ENCODE data around the gene TTC36.
"Not testable (repeated sequence)": the region's sequence is repeated elsewhere in the genome, so short reads cannot be mapped to it uniquely, and the experiment has no call there.

TTC36 gene

GRCh38 chr11:118527109-118527508 lies at the start of gene TTC36:
TTC36 (plus strand) TSS chr11:118527474; CDS start chr11:118527495, 21 bp downstream.
- no peak for DNase-seq (ENCODE audit: low spot score)

GRCh38 chr11:118481238-118481637 lies 46.0 kb upstream of the TTC36 start:
- not testable (repeated sequence) for DNase-seq (ENCODE audit: low spot score)

DNA sequence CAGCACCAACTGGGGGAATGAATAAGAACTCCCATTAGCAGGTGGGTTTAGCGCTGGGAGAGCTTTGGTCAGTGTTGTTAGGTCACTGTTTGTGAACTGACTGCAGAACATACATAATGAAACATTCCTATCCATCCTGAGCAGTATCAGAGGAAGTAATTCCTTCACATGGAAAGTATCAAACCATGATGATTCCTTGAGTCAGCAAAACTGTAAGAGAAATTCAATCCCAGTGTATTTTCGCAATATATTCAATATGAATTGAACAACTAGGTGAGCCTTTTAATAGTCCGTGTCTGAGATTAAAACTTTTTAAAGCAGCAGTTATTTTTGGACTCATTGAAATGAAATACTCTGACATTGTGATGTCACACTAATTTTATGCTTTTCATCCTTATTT lies 42.9 kb upstream of the TTC36 start:
- DNase-seq (ENCODE audit: low spot score): no peak

DNA sequence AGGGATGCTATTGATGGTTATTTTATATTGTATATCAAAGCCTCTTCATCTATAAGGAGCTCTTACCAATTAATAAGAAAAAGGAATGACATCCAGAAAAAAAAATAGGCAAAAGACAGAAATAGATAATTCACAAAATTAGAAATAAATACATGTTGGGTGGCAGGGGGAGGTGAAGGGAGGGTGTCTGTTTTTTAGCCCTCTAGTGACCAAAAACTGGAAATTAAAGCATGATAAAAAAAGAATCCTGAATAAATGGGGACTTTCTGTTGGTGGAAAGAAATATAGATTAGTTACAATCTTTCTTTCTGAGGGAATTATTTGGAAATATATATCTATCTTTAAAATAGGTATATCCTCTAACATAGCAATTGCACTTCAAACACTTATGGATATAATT lies 42.0 kb upstream of the TTC36 start:
- no peak for DNase-seq (ENCODE audit: low spot score)

DNA sequence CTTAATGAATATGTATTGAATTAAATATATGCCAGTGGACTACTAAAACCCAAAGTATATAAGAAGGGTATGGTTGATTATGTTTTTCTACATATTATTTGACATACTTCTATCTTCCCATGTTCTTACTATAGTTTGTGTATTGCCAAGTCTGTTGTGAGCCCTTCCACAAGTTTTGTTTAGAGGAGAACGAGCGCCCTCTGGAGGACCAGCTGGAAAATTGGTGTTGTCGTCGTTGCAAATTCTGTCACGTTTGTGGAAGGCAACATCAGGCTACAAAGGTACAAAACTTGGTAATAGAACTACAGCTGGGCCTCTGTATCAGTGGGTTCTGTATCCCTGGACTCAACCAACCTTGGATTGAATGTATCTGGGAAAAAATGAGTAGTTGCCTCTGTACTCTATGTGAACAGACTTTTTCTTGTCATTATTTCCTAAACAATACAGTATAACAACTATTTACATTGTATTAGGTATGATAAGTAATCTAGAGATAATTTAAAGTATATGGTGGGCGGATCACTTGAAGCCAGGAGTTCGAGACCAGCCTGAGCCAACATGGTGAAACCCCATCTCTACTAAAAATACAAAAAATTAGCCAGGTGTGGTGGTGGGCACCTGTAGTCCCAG lies 38.7 kb upstream of the TTC36 start:
- DNase-seq (ENCODE audit: low spot score): peak; percentile 80

DNA sequence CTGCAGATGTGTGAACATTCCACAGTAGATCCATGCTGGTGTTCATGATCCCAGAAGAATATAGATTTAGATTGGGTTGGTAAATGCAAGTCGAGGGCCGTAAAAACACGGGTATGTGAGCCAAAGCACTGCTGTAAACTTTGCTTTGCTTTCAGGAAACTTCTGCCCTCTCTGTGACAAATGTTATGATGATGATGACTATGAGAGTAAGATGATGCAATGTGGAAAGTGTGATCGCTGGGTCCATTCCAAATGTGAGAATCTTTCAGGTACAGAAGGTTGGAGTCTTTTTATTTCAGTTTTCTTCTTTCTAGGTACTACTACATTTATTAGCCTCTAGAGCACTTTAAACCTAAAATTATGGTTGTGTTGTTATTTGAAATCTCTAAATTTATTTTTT lies 36.2 kb upstream of the TTC36 start:
- DNase-seq (ENCODE audit: low spot score): no peak

- no peak for DNase-seq (ENCODE audit: low spot score)
Measured at GRCh38 chr11:118497831-118498230, 29.4 kb upstream of the TTC36 start.

GRCh38 chr11:118503216-118503615 lies 24.1 kb upstream of the TTC36 start:
- DNase-seq (ENCODE audit: low spot score): no peak

DNA sequence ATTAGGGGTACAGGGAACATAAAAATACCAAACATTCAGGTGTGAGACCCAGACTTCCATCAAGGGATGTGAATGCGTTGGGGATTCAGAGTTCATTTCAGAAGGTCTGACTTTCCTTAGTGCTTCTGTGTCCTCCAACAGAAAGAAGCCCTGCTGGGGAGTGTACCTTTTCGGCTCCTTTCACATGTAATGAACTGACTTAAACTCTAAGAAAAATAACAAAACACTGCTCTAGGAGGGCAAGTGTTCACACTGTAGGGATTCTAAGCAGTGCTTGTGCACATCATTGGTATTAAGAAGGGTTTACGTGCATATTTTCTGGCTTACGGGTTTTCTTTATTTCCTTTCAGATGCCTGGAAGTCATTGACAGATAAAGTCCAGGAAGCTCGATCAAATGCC lies 15.7 kb upstream of the TTC36 start:
- DNase-seq (ENCODE audit: low spot score): no peak

DNA sequence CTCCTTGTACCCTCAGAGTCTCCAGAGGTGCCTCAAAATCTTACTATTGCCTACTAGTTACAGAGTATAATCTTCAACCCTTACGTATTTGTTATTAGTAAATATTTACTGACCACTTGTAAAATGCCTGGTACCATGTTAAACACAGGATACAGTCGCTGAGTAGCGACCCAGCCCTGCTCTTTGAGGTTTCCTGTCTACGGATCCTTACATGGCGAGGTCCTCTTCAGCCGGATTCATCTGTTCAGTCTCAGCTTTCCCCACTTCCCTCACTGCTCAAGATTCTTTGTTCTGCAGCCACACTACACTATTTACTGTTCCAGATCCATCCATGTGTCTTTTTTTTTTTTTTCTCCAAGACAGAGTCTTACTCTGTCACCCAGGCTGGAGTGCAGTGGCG lies 13.2 kb upstream of the TTC36 start:
- DNase-seq (ENCODE audit: low spot score): no peak

DNA sequence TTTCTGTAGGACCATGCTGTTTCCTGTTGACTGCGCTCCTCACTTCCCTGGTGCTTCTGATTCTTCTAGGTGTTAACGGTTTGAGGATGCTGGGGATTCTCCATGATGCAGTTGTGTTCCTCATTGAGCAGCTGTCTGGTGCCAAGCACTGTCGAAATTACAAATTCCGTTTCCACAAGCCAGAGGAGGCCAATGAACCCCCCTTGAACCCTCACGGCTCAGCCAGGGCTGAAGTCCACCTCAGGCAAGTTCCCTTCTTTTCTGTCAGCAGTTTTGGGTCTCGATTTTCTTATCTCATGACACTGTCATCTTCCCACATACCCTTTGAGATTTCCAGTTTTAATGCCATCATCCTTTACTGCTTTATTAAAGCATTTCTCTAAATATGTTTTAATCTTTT lies 7.7 kb upstream of the TTC36 start:
- no peak for DNase-seq (ENCODE audit: low spot score)

DNA sequence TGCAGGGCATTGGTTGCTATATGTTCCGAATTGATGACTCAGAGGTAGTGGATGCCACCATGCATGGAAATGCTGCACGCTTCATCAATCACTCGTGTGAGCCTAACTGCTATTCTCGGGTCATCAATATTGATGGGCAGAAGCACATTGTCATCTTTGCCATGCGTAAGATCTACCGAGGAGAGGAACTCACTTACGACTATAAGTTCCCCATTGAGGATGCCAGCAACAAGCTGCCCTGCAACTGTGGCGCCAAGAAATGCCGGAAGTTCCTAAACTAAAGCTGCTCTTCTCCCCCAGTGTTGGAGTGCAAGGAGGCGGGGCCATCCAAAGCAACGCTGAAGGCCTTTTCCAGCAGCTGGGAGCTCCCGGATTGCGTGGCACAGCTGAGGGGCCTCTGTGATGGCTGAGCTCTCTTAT lies 5.4 kb upstream of the TTC36 start:
- no peak for DNase-seq (ENCODE audit: low spot score)

DNA sequence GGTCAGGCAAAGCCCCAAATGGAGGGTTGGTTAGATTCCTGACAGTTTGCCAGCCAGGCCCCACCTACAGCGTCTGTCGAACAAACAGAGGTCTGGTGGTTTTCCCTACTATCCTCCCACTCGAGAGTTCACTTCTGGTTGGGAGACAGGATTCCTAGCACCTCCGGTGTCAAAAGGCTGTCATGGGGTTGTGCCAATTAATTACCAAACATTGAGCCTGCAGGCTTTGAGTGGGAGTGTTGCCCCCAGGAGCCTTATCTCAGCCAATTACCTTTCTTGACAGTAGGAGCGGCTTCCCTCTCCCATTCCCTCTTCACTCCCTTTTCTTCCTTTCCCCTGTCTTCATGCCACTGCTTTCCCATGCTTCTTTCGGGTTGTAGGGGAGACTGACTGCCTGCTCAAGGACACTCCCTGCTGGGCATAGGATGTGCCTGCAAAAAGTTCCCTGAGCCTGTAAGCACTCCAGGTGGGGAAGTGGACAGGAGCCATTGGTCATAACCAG lies 4.7 kb upstream of the TTC36 start:
- DNase-seq (ENCODE audit: low spot score): no peak

DNA sequence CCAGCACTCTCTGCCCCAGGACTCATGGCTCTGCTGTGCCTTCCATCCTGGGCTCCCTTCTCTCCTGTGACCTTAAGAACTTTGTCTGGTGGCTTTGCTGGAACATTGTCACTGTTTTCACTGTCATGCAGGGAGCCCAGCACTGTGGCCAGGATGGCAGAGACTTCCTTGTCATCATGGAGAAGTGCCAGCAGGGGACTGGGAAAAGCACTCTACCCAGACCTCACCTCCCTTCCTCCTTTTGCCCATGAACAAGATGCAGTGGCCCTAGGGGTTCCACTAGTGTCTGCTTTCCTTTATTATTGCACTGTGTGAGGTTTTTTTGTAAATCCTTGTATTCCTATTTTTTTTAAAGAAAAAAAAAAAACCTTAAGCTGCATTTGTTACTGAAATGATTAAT lies 2.9 kb upstream of the TTC36 start:
- no peak for DNase-seq (ENCODE audit: low spot score)

DNA sequence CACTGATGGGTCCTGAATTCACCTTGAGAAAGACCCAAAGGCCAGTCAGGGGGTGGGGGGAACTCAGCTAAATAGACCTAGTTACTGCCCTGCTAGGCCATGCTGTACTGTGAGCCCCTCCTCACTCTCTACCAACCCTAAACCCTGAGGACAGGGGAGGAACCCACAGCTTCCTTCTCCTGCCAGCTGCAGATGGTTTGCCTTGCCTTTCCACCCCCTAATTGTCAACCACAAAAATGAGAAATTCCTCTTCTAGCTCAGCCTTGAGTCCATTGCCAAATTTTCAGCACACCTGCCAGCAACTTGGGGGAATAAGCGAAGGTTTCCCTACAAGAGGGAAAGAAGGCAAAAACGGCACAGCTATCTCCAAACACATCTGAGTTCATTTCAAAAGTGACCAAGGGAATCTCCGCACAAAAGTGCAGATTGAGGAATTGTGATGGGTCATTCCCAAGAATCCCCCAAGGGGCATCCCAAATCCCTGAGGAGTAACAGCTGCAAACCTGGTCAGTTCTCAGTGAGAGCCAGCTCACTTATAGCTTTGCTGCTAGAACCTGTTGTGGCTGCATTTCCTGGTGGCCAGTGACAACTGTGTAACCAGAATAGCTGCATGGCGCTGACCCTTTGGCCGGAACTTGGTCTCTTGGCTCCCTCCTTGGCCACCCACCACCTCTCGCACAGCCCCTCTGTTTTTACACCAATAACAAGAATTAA lies 2.4 kb upstream of the TTC36 start:
- DNase-seq (ENCODE audit: low spot score): no peak

DNA sequence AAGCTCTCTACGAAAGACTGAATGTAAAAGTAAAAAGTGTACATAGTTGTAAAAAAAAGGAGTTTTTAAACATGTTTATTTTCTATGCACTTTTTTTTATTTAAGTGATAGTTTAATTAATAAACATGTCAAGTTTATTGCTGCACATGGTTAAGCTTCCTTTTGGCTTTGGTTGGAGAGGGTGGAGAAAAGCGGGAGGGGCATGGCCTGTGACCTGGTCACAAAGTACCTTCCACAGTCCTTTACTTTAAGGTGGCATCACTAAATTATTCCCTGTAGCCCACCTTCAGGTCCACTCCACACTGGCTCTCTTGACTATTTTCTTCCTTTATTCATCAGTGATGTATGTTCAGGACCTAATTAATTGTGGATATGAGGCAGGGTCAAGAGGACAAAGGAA lies 586 bp upstream of the TTC36 start:
- no peak for DNase-seq (ENCODE audit: low spot score)

DNA sequence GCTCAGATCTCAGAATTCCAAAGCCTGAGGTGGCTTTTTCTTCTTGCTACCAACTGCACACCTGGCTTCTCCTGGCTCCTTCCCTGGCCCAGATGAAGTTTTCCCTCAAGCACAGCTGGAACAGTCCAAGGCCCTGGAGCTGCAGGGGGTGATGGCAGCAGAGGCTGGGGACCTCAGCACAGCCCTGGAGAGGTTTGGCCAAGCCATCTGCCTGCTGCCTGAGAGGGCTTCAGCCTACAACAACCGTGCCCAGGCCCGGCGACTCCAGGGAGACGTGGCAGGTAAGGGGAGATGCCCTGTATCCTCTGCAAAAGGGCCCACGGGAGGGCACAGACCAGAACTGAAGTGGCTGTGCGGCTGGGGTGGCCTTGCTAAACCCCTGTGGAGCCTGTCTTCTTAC lies 1.2 kb downstream of the TTC36 start:
- DNase-seq (ENCODE audit: low spot score): no peak

GRCh38 chr11:118529584-118530175 lies 2.4 kb downstream of the TTC36 start:
- no peak for DNase-seq (ENCODE audit: low spot score)

GRCh38 chr11:118530180-118530682 lies 3.0 kb downstream of the TTC36 start:
- DNase-seq (ENCODE audit: low spot score): no peak

DNA sequence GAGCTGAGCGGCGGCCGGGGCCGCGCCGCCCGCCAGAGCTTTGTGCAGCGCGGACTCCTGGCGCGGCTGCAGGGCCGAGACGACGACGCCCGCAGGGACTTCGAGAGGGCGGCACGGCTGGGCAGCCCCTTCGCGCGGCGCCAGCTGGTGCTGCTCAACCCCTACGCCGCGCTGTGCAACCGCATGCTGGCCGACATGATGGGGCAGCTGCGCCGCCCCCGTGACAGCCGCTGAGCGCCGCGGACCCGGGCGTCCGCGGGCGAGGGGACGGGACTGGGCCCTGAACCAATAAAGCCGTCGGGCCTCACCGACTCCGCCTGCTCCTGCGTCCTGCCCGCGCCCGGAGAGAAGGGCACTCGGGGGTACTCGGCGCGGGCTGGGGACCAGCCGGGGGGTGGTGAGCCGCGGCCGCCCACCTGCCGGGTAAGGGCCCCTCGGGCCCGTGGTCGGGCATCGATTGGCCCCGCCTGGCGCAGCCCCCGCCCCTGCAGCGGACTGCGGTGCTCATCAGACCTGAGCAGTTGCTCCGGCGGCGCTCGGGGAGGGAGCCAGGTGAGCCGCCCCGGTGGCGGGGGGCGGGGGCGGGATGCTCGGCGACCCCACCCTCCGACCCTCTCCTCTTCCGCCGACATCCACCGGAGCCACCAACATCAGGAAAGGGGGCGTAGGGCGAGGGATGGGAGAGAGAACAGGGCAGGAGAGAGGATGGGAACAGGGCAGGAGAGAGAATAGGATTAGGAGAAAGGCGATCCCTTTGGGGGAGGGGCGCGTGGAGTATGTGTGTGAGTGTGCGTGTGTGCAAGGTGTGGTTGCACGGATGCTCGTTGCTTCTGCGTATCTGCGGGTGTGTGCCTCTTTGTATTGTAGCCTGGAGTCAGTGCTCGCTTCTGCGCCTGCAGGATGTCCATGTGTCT lies 3.7 kb downstream of the TTC36 start, which contains the start of gene TMEM25:
Gene TMEM25, plus strand, starts transcription at position 510 of the 914 bp plus-strand sequence. CDS start 610 bp downstream, outside the sequence.
- DNase-seq (ENCODE audit: low spot score): peak; percentile 57

- DNase-seq (ENCODE audit: low spot score): peak; percentile 13
Measured at GRCh38 chr11:118531597-118532084, 4.4 kb downstream of the TTC36 start.

DNA sequence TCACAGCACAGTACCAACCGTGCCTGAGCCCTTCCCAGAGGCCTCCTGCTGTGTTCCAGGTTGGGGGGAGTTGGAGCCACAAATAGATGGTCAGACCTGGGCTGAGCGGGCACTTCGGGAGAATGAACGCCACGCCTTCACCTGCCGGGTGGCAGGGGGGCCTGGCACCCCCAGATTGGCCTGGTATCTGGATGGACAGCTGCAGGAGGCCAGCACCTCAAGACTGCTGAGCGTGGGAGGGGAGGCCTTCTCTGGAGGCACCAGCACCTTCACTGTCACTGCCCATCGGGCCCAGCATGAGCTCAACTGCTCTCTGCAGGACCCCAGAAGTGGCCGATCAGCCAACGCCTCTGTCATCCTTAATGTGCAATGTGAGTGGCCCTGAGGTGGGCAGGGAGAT lies 4.8 kb downstream of the TTC36 start:
- DNase-seq (ENCODE audit: low spot score): no peak
